H1 (cell line): ENCODE measurements around the gene ANKRD11. TPM values are rescaled to one million over a fixed set of nuclear protein-coding genes. Genes with fewer than 3 reads are reported as not detected.
A peak's percentile ranks its signal among the peaks of the same experiment; 100 is the strongest.

ENCODE experiments used
- CTCF ChIA-PET: fragments of 300-600 bp; sonication (Branson Sonifier 250); formaldehyde crosslinking; loops from one replicate; lab custom pipeline; 2021; ENCODE audit not compliant: partially characterized antibody; lab: Charles Lee
- POLR2A ChIA-PET: fragments of 300-600 bp; sonication (Branson Sonifier 250); formaldehyde crosslinking; loops from one replicate; lab custom pipeline; 2021; ENCODE audit warnings: inconsistent platforms; ENCODE audit not compliant: partially characterized antibody; lab: Charles Lee
- DNase-seq, 2 experiments: peaks; one replicate each; pipeline versions ENCODE4 v3.0.0 to v3.0.0-alpha.2; 2010 to 2022; ENCODE audit warnings: low spot score in 2 of 2, low read depth in 1 of 2, mixed read lengths in 1 of 2
- FAIRE-seq: peaks from 2 replicates; lab custom pipeline; 2011; peaks lifted over from hg19 to GRCh38; lab: Jason Lieb, UNC
- H2AFZ ChIP-seq: 2 replicates; pipeline ENCODE4 v1.8.1; 2012; ENCODE audit warnings: low read length, inconsistent platforms
- H2AK5ac ChIP-seq: 2 replicates; pipeline ENCODE4 v1.6.1; 2013; ENCODE audit warnings: low read depth, low read length
- H2BK120ac ChIP-seq: replicated peaks from 2 replicates; pipeline ENCODE3; 2013; ENCODE audit warnings: low read depth, low read length, inconsistent platforms
- H2BK12ac ChIP-seq: 2 replicates; pipeline ENCODE4 v1.6.1; 2013; ENCODE audit warnings: low read depth, low read length
- H2BK15ac ChIP-seq: 2 replicates; pipeline ENCODE4 v1.6.1; 2013; ENCODE audit warnings: low read length
- H2BK20ac ChIP-seq: 2 replicates; pipeline ENCODE4 v1.6.1; 2013; ENCODE audit warnings: low read length
- H2BK5ac ChIP-seq: 2 replicates; pipeline ENCODE4 v1.6.1; 2013; ENCODE audit warnings: low read depth, low read length
- H3K14ac ChIP-seq: 2 replicates; pipeline ENCODE4 v1.6.1; 2013; ENCODE audit warnings: inconsistent platforms; ENCODE audit not compliant: insufficient read length
- H3K18ac ChIP-seq: 2 replicates; pipeline ENCODE4 v1.6.1; 2013; ENCODE audit warnings: low read length; ENCODE audit errors: extremely low read depth
- H3K23ac ChIP-seq: 2 replicates; pipeline ENCODE4 v1.6.1; 2013; ENCODE audit warnings: inconsistent platforms; ENCODE audit not compliant: insufficient read length
- H3K23me2 ChIP-seq: 2 replicates; pipeline ENCODE4 v1.6.1; 2013; ENCODE audit warnings: low read depth, low read length
- H3K27ac ChIP-seq: 2 replicates; pipeline ENCODE4 v1.6.1; 2011; ENCODE audit warnings: low read depth, low read length, inconsistent platforms
- H3K27me3 ChIP-seq, 4 experiments: replicated peaks in 1 of 4; 1 replicate in 1 of 4; 2 replicates in 3 of 4; pipeline versions ENCODE4 v1.6.1 to v1.8.1; 2011 to 2013; ENCODE audit warnings: low read length in 3 of 4, mild to moderate bottlenecking in 3 of 4, inconsistent platforms in 2 of 4, mixed read lengths in 2 of 4, moderate library complexity in 1 of 4; ENCODE audit not compliant: control insufficient read depth in 3 of 4, insufficient read depth in 3 of 4; ENCODE audit errors: extremely low read depth in 1 of 4
- H3K36me3 ChIP-seq, 4 experiments: 2 replicates each; pipeline versions ENCODE4 v1.6.1 to v1.8.1; 2011 to 2013; ENCODE audit warnings: mild to moderate bottlenecking in 4 of 4, low read length in 3 of 4, moderate library complexity in 2 of 4, control low read depth in 1 of 4, inconsistent platforms in 1 of 4; ENCODE audit not compliant: insufficient read depth in 4 of 4, control insufficient read depth in 2 of 4
- H3K4ac ChIP-seq: replicated peaks from 2 replicates; pipeline ENCODE3; 2013; ENCODE audit warnings: low read length, low read depth, mixed read lengths, inconsistent platforms; ENCODE audit not compliant: insufficient read length
- H3K4me1 ChIP-seq, 4 experiments: replicated peaks in 1 of 4; 1 replicate in 1 of 4; 2 replicates in 3 of 4; pipeline versions ENCODE4 v1.6.1 to v1.8.1; 2011 to 2013; ENCODE audit warnings: low read length in 3 of 4, inconsistent platforms in 2 of 4, mixed read lengths in 1 of 4; ENCODE audit not compliant: insufficient read depth in 4 of 4, control insufficient read depth in 3 of 4
- H3K4me2 ChIP-seq, 2 experiments: 2 replicates each; pipeline versions ENCODE4 v1.6.1 to v1.8.1; 2011 to 2013; ENCODE audit warnings: low read depth in 2 of 2, low read length in 2 of 2, control low read depth in 1 of 2, inconsistent platforms in 1 of 2, mild to moderate bottlenecking in 1 of 2; ENCODE audit not compliant: insufficient read depth in 1 of 2
- H3K4me3 ChIP-seq, 4 experiments: fragments of 200-600, 300-600 bp in 1 of 4; sonication (generic), shearing (Covaris generic), sonication (Bioruptor Twin) in 1 of 4; 2 replicates each; pipeline versions ENCODE4 v1.5.1 to v1.8.1; 2011 to 2016; ENCODE audit warnings: low read length in 4 of 4, low read depth in 3 of 4, control low read depth in 2 of 4, inconsistent platforms in 2 of 4, mild to moderate bottlenecking in 2 of 4, mixed read lengths in 1 of 4, moderate library complexity in 1 of 4; ENCODE audit not compliant: insufficient read depth in 2 of 4; ENCODE audit errors: extremely low read depth in 1 of 4
- H3K56ac ChIP-seq: replicated peaks from 2 replicates; pipeline ENCODE3; 2013; ENCODE audit warnings: low read depth, mild to moderate bottlenecking, mixed read lengths, low read length, inconsistent platforms; ENCODE audit not compliant: insufficient read length
- H3K79me1 ChIP-seq: 2 replicates; pipeline ENCODE4 v1.6.1; 2013; ENCODE audit warnings: low read depth, low read length, control low read depth
- H3K79me2 ChIP-seq, 2 experiments: 2 replicates each; pipeline versions ENCODE4 v1.6.1 to v1.8.1; 2012 to 2013; ENCODE audit warnings: low read length in 2 of 2, mild to moderate bottlenecking in 2 of 2, inconsistent platforms in 1 of 2; ENCODE audit not compliant: insufficient read depth in 2 of 2, control insufficient read depth in 1 of 2
- H3K9ac ChIP-seq, 4 experiments: replicated peaks in 1 of 4; 1 replicate in 1 of 4; 2 replicates in 3 of 4; pipeline versions ENCODE4 v1.6.1 to v1.8.1; 2011 to 2013; ENCODE audit warnings: low read depth in 3 of 4, low read length in 3 of 4, control low read depth in 2 of 4, mild to moderate bottlenecking in 2 of 4, moderate library complexity in 2 of 4, inconsistent platforms in 1 of 4; ENCODE audit errors: extremely low read depth in 1 of 4
- H3K9me3 ChIP-seq, 2 experiments: 2 replicates each; pipeline versions ENCODE4 v1.6.1 to v1.8.1; 2012 to 2013; ENCODE audit warnings: mild to moderate bottlenecking in 2 of 2, moderate library complexity in 2 of 2, control low read depth in 1 of 2, inconsistent platforms in 1 of 2, low read depth in 1 of 2, low read length in 1 of 2, mixed read lengths in 1 of 2; ENCODE audit not compliant: insufficient read depth in 2 of 2
- H4K20me1 ChIP-seq, 2 experiments: replicated peaks in 1 of 2; 2 replicates each; pipeline versions ENCODE3 to v1.8.1; 2011 to 2013; ENCODE audit warnings: inconsistent platforms in 2 of 2, low read length in 2 of 2, mild to moderate bottlenecking in 1 of 2; ENCODE audit not compliant: insufficient read depth in 2 of 2, control insufficient read depth in 1 of 2
- H4K5ac ChIP-seq: 2 replicates; pipeline ENCODE4 v1.6.1; 2013; ENCODE audit warnings: low read length, low read depth, mixed read lengths, inconsistent platforms; ENCODE audit not compliant: insufficient read length
- H4K8ac ChIP-seq: 2 replicates; pipeline ENCODE4 v1.8.0; 2013; ENCODE audit warnings: mild to moderate bottlenecking, moderate library complexity, low read length, inconsistent platforms; ENCODE audit not compliant: insufficient read depth; ENCODE audit errors: extremely low read depth
- H4K91ac ChIP-seq: replicated peaks from 2 replicates; pipeline ENCODE3; 2013; ENCODE audit warnings: low read length, mixed read lengths, inconsistent platforms; ENCODE audit not compliant: insufficient read length
- CHD2 ChIP-seq: IDR thresholded peaks from 2 replicates; pipeline ENCODE4 v1.6.1; 2012; ENCODE audit warnings: low read length, improper control_type of control experiment
- CTCF ChIP-seq, 3 experiments: IDR thresholded peaks; 1 replicate in 2 of 3; 2 replicates in 1 of 3; pipeline versions ENCODE4 v1.5.1 to v1.6.1; 2011; ENCODE audit warnings: low read length in 3 of 3, mild to moderate bottlenecking in 3 of 3, inconsistent platforms in 2 of 3, low read depth in 1 of 3, moderate library complexity in 1 of 3; ENCODE audit not compliant: insufficient read depth in 1 of 3; ENCODE audit errors: control extremely low read depth in 1 of 3
- HDAC2 ChIP-seq, 2 experiments: fragments of 300-600 bp in 1 of 2; sonication (generic) in 1 of 2; IDR thresholded peaks; 2 replicates each; pipeline ENCODE4 v1.6.1; 2011 to 2012; ENCODE audit warnings: low read depth in 2 of 2, low read length in 2 of 2, mild to moderate bottlenecking in 2 of 2, moderate library complexity in 2 of 2, borderline replicate concordance in 1 of 2, inconsistent platforms in 1 of 2
- SIX5 ChIP-seq: IDR thresholded peaks from 2 replicates; pipeline ENCODE4 v1.6.1; 2011; ENCODE audit warnings: mild to moderate bottlenecking, low read depth, low read length
- SP1 ChIP-seq: IDR thresholded peaks from 2 replicates; pipeline ENCODE4 v1.6.1; 2011; ENCODE audit warnings: low read depth, low read length
- TAF1 ChIP-seq: IDR thresholded peaks from 2 replicates; pipeline ENCODE4 v1.6.1; 2011; ENCODE audit warnings: mild to moderate bottlenecking, low read depth, low read length
- WGBS, 2 experiments: shearing (Covaris generic) in 1 of 2; methylation state at CpG; one replicate each; pipeline versions ENCODE4 v1.1.6 to v1.1.7; 2013 to 2015; ENCODE audit warnings: low lambda C conversion rate in 2 of 2, mixed read lengths in 2 of 2, inconsistent platforms in 1 of 2, low coverage in 1 of 2, missing lambda C conversion rate in 1 of 2; ENCODE audit not compliant: insufficient replicate concordance in 2 of 2, insufficient coverage in 1 of 2, insufficient read length in 1 of 2; ENCODE audit errors: extremely low coverage in 1 of 2, missing lambda C conversion rate in 1 of 2; 5-methylcytosine and 5-hydroxymethylcytosine counted together
- polyA plus RNA-seq, 7 experiments: library from polyadenylated mRNA; depleted of rRNA in 3 of 7; stranded (reverse) in 5 of 7; unstranded in 2 of 7; fragments of >200 nt in 5 of 7; fragments of 200-250 nt in 2 of 7; gene quantifications; 1 replicate in 5 of 7; 2 replicates in 1 of 7; 4 replicates in 1 of 7; pipeline versions ENCODE4 v1.2.1 to v1.2.3, GENCODE V29; 2011 to 2013; ENCODE audit warnings: missing spikeins in 2 of 7, mixed read lengths in 2 of 7
- total RNA-seq: library from RNA; stranded (reverse); fragmentation: NEBNext Ultra II Directional; extraction: Animal tissue kit (Norgen Biotek cat#: 25700); gene quantifications from 2 replicates; pipeline ENCODE4 v1.2.1, GENCODE V29; 2021
- TF ChIP-seq, protein P1 (sequence below): IDR thresholded peaks from 2 replicates; pipeline ENCODE4 v1.6.1; 2012; ENCODE audit warnings: inconsistent platforms

Gene ANKRD11
- total and polyA plus RNA-seq, 2 of the 8 experiments (the other 6 are each of a cell fraction or from before 2014, with no cell fraction given) = 46.5 to 142 TPM

DNA sequence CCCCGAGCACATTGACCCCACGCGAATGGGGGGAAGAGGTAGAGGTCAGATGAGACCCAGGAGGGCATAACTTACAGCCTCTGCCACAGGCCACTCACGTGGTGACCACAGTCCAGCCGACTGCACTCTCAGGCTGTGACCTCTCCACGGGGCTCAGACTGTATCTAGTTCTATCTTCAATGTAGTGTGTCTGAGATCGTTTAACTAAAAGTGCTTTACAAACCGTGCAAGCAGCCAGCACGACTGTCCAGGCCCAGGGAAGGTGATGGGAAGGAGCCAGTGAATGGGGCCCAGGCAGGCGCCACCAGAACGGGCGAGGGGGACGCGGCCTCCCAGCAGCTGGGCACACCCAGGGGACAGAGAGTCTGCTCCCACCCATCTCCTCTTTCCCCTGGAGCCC is 108.6 kb downstream of the ANKRD11 start:
- no peak for DNase-seq

More for the DNA sequence above, 108.6 kb downstream of the ANKRD11 start:
- Histone ChIP-seq H2BK12ac (no peak overlapping the region), H3K36me3 (no peaks in the 10 kb centered on the region), H3K14ac (no peak overlapping the region), H4K20me1 (peaks cover 56 to 61% of the 10 kb centered on the region in 2 experiments), H3K27ac (no peak overlapping the region), H2BK20ac (no peak overlapping the region), H3K23ac (no peak overlapping the region), H3K79me2 (peaks cover 27 to 100% of the 10 kb centered on the region in 2 experiments), H3K4me1 (peaks cover 2 to 25% (median 13%) of the 10 kb centered on the region in 4 experiments), H3K27me3 (no peaks in the 10 kb centered on the region), H3K4ac (no peak overlapping the region), H4K91ac (no peak overlapping the region), H3K23me2 (no peaks in the 10 kb centered on the region), H2BK5ac (no peak overlapping the region), H2AK5ac (no peak overlapping the region), H4K8ac (no peak overlapping the region), H3K79me1 (peaks cover 35% of the 10 kb centered on the region), H3K18ac (no peak overlapping the region), H3K4me3 (no peak overlapping the region), H3K4me2 (no peak overlapping the region), H3K9me3 (no peaks in the 10 kb centered on the region), H2BK15ac (no peak overlapping the region), H4K5ac (no peak overlapping the region), H3K9ac (0 out of 7 replicates have a peak overlapping the region, but pooled peaks of 1 of the 4 experiments have one; percentile 40), H2AFZ (no peak overlapping the region), H3K56ac (no peak overlapping the region), H2BK120ac (no peak overlapping the region)
- POLR2A ChIA-PET = interaction anchor here (1.4 kb wide), 1 partner anchor 29 kb away, joined by 3 read pairs; no protein-coding TSS in a partner anchor
- TF ChIP-seq CTCF (IDR thresholded peaks at IDR 0.05; ENCODE audit: control extremely low read depth in 1 of 3, insufficient read depth in 1 of 3, low read depth in 1 of 3, low read length in 3 of 3) (no peak), SIX5 (no peak), TAF1 (no peak), SP1 (no peak), CHD2 (no peak), HDAC2 (IDR thresholded peaks at IDR 0.05; ENCODE audit: borderline replicate concordance in 1 of 2, low read depth in 2 of 2, low read length in 2 of 2) (no peak)
- TF ChIP-seq, protein P1, sequence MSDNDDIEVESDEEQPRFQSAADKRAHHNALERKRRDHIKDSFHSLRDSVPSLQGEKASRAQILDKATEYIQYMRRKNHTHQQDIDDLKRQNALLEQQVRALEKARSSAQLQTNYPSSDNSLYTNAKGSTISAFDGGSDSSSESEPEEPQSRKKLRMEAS = no peak
- WGBS, 2 experiments = 83% methylated on average over 14 of the region's 14 CpGs; no CpG with 5 or more reads in 1 of the 2 experiments
- no peak for FAIRE-seq
- CTCF ChIA-PET = interaction anchor here (1.3 kb wide), 1 partner anchor 8 kb away, joined by 4 read pairs; no protein-coding TSS in a partner anchor
